Esophagus muscularis mucosa (tissue), 4 donors: ENCODE results near the gene CNR2.

ENCODE experiments used
- CTCF ChIP-seq, 3 experiments: fragments of 200-600 bp in 2 of 3; fragments of 450-650 bp in 1 of 3; sonication (generic) in 2 of 3; IDR thresholded peaks; one replicate each; pipeline ENCODE4 v1.5.1; 2017 to 2019; ENCODE audit warnings: antibody characterized with exemption in 3 of 3, mild to moderate bottlenecking in 2 of 3, moderate library complexity in 1 of 3
- EP300 ChIP-seq: sonication (generic); formaldehyde crosslinking; IDR thresholded peaks from one replicate; pipeline ENCODE4 v1.6.1; 2017; ENCODE audit warnings: antibody characterized with exemption
- POLR2A ChIP-seq: fragments of 450-650 bp; IDR thresholded peaks from one replicate; pipeline ENCODE4 v1.6.1; 2017; ENCODE audit warnings: antibody characterized with exemption, moderate library complexity, mild to moderate bottlenecking, low read depth

DNA sequence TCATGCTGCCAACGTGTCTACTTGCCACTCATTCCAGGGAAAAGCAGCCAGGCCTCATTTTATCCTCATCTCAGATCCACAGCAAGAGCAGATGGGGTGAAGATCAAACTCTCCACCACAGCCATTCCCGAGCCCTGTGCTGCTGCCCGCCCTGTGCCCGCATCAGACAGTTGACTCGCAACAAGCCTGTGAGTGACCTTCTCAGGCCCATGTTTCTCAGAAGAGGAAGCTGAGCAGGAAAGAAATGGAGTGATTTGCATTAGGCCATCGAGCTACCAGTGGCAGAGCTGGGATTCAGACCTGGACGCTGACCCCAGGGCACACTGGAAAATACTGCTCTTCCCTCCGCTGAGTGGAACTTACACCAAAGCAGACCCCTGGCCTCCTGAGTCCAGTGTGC is 1.2 kb downstream of the CNR2 start:
- TF ChIP-seq CTCF (IDR thresholded peaks at IDR 0.05) (no peak), POLR2A (no peak), EP300 (no peak)
